Kidney epithelial cell (primary cell): ENCODE results near the gene TFAP2B. TPM values are rescaled to one million over a fixed set of nuclear protein-coding genes. Genes with fewer than 3 reads are reported as not detected.

Experiments
- DNase-seq: peaks from one replicate; pipeline ENCODE4 v3.0.0-alpha.2; 2010; ENCODE audit warnings: low read depth
- H3K27me3 ChIP-seq: 2 replicates; pipeline ENCODE4 v1.6.0; 2011; ENCODE audit warnings: low read length; ENCODE audit not compliant: control insufficient read depth, insufficient read depth
- H3K36me3 ChIP-seq: 2 replicates; pipeline ENCODE4 v1.5.1; 2011; ENCODE audit warnings: low read length; ENCODE audit not compliant: control insufficient read depth, insufficient read depth
- H3K4me3 ChIP-seq: 2 replicates; pipeline ENCODE4 v1.5.1; 2011; ENCODE audit warnings: low read depth, mild to moderate bottlenecking, control low read depth, low read length
- total RNA-seq: library from RNA; depleted of rRNA; stranded (reverse); fragments of >200 nt; gene quantifications from 2 replicates; pipeline ENCODE4 v1.2.3, GENCODE V29; 2015
- TF ChIP-seq, protein P1 (sequence below): IDR thresholded peaks from 2 replicates; pipeline ENCODE4 v1.5.1; 2011; ENCODE audit warnings: mild to moderate bottlenecking, moderate library complexity, low read length, control low read depth, inconsistent platforms; ENCODE audit not compliant: insufficient read depth, poor library complexity, severe bottlenecking

The TFAP2B gene
- total RNA-seq, 1 donor from 2014 or later = 0.42 TPM

GRCh38 chr6:50889935-50890334, 71.3 kb downstream of the TFAP2B start:
- DNase-seq = no peak
- TF ChIP-seq, protein P1, sequence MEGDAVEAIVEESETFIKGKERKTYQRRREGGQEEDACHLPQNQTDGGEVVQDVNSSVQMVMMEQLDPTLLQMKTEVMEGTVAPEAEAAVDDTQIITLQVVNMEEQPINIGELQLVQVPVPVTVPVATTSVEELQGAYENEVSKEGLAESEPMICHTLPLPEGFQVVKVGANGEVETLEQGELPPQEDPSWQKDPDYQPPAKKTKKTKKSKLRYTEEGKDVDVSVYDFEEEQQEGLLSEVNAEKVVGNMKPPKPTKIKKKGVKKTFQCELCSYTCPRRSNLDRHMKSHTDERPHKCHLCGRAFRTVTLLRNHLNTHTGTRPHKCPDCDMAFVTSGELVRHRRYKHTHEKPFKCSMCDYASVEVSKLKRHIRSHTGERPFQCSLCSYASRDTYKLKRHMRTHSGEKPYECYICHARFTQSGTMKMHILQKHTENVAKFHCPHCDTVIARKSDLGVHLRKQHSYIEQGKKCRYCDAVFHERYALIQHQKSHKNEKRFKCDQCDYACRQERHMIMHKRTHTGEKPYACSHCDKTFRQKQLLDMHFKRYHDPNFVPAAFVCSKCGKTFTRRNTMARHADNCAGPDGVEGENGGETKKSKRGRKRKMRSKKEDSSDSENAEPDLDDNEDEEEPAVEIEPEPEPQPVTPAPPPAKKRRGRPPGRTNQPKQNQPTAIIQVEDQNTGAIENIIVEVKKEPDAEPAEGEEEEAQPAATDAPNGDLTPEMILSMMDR = no peak
- Histone ChIP-seq H3K4me3 (no peak overlapping the region), H3K36me3 (no peaks in the 10 kb centered on the region), H3K27me3 (no peaks in the 10 kb centered on the region)

DNA sequence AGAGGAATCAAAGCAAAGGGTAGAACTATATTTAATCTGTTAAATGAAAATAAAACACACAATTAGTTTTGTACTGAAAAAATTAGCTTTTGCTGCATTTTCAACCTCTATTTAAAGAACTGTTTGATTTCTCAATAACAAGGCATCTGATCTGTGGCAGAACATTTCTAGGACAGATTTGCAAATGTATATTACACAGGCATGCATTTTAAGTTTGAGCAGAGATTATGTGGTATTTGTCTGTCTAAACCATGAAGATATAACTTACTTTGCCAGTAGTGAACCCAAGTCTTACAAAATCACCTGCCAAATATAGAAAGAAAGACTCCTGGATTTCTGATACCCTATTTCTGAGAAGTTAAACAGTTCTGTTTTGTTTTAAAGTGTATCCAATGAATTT, 71.9 kb downstream of the TFAP2B start:
- no peak for DNase-seq
- H3K36me3 ChIP-seq = no peaks in the 10 kb centered on the region
- no peak overlapping the region for H3K4me3 ChIP-seq
- H3K27me3 ChIP-seq = no peaks in the 10 kb centered on the region
- TF ChIP-seq, protein P1 = no peak

- Histone ChIP-seq H3K36me3 (no peaks in the 10 kb centered on the region), H3K4me3 (no peak overlapping the region), H3K27me3 (no peaks in the 10 kb centered on the region)
- TF ChIP-seq, protein P1 = no peak
- no peak for DNase-seq
Observed at GRCh38 chr6:50891290-50891689, 72.6 kb downstream of the TFAP2B start.

Other genes with a start within 250 kb of the TFAP2B start
- not detected in 2 replicates for gene TFAP2D, start 105.3 kb upstream of the TFAP2B start, total RNA-seq